NCI-H2227 (cell line): ENCODE data around the gene ABCA10.
"Not testable (repeated sequence)": the region's sequence is repeated elsewhere in the genome, so short reads cannot be mapped to it uniquely, and the experiment has no call there.

ENCODE experiments used
- DNase-seq: peaks from one replicate; lab custom pipeline; 2025; ENCODE audit not compliant: unreplicated experiment; lab: John Stamatoyannopoulos, UW

The ABCA10 gene

GRCh38 chr17:69227541-69227940 lies 1.1 kb downstream of the ABCA10 start:
- DNase-seq, result no peak

- no peak for DNase-seq
Observed at GRCh38 chr17:69223809-69224208, 4.8 kb downstream of the ABCA10 start.

DNA sequence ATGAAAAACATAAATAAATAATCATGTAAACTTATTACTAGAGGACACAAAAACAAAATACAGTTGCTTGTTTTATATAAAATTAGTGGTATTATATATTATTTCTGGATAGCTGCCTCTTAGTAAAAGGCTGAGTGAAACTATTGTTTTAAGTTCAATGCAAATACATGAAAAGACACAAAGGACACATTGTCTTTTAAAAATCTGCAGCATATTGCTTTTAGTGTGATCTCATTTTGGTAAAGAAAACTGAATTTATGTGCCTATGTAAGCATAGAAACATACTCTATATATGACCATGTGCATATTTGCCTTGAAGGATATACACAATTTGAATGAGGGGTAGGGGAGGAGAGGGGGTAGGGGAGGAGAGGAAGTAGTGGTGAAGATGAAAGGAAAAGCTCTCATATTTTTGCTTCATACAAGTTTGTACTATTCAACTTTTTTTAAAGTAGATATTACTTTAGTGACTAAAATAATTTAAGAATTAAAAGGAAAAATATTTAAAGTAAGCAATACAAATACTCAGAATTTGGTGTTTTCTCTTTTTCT lies 5.8 kb downstream of the ABCA10 start:
- DNase-seq, result no peak

DNA sequence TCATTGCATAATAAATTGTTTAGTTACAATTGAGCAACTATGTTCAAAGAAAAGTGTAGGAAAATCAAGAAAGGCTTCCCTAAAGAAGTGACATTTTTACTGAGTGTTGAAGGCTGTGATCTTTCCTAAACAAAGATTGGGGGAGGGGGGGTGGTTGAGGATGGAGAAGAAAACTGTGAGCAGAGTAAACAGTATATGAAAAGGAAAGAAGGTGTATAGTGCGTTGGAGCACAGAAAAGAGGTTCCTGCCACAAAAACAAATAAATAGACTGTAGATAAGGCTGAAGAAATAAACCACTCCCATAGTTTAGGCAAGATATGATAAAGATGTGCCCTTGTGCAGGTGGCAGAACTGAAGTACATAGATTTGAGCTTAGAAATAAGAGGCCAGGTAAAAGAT lies 8.5 kb downstream of the ABCA10 start:
- DNase-seq, result no peak

DNA sequence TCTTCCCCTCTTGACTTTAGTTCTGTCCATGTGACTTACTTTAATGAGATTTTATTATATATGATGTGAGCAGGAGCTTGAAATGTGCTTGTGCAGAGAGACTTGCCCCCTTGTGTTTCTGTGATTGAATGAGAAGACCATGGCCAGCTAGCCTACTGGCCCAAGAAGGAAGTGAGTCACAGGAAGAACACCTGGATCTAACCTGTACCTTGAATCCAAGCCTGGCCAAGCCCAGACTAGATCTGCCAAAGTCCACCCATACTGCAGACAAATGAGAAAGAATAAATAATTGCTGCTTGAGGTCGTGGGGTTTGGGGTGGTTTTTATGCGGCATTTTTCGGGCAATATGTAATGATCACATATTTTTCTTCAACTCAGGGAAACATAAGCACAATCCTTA lies 9.6 kb downstream of the ABCA10 start:
- DNase-seq, result no peak

DNA sequence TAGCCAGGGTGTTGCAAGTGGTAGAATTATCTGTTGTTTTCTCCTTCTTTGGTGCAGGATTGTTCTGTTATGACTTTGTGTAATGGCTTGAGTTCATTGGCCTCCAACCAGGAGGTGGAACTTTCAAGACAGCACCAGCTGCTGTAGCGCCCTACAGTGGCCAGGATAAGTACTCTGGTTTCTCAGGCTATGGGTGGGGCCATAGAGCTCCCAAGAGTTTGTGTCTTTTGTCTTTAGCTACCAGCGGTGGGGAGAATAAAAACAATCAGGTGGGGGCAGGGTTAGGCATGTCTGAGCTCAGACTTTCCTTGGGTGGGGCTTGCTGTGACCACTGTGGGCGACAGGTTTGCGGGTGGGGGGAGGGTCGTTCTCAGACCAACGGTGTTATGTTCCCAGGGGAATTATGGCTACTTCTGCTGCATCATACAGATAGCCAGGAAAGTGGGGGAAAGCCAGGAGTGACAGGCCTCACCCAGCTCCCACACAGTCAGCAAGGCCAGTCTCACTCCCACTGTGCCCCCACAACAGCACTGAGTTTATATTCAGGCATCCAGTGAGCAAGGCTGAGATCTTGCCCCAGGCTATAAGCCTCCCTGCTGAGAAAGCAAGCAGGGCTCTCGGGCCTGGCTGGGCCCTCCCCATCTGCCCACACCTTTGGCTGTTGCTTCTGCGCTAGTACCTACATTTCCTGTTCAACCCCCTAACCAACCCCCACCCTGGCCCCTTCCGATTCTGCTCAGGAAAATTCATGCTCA lies 15.4 kb downstream of the ABCA10 start:
- DNase-seq, result no peak

GRCh38 chr17:69208640-69209039 lies 20.0 kb downstream of the ABCA10 start:
- DNase-seq, result no peak

DNA sequence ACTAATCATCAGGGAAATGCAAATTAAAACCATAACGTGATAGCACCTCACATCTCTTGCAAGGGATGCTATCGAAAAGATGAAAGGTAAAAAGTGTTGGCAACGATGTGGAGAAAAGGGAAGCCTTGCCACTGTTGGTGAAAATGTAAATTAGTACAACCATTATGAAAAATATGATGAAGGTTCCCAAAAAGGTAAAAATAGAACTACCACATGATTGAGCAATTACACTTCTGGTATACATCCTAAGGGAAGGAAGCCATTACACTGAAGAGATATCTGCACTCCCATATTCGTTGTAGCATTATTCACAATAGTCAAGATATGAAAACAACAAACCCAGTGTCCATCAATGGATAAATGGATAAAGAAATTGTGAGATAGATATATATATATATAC lies 21.5 kb downstream of the ABCA10 start:
- DNase-seq, result no peak

DNA sequence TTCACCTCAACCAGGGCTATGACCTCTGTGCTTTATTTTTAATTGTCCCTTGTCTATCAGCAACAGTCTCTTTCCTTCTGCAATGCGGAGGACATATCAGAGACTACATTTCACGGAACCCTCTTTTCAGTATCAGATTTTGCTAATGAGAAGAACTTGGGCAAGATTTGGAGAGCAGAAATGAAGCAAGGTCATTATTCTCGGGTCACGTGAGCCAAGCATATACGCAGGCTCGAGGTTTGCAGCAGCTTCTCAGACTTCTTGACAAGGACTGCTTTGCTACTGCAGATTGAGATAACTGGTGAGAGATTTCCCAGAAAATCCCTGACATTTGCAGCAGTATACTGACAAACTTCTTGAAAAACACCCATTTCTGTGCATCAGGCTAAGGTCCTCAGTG lies 30.4 kb downstream of the ABCA10 start:
- no peak for DNase-seq

GRCh38 chr17:69196105-69196653 lies 32.4 kb downstream of the ABCA10 start:
- not testable (repeated sequence) for DNase-seq

DNA sequence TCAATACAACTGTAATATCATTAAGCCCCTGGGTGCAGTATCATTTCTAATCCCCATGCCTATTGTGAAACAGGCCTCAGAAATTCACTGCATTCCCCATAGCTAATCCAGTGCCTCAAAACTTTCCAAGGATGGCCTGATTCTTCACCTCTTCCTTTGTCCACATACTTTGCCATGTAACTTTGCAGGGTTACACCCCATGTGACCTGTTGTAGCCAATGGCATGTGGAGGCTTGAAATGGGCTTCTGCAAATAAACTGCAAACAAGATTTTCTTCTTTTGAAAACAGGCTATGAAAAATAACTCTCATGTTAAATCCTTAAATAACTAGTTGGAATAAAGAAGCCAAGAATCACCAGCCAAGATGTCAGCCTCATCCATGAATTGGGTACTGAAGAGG lies 35.9 kb downstream of the ABCA10 start:
- no peak for DNase-seq

GRCh38 chr17:69188796-69189195 lies 39.8 kb downstream of the ABCA10 start:
- DNase-seq, result no peak

DNA sequence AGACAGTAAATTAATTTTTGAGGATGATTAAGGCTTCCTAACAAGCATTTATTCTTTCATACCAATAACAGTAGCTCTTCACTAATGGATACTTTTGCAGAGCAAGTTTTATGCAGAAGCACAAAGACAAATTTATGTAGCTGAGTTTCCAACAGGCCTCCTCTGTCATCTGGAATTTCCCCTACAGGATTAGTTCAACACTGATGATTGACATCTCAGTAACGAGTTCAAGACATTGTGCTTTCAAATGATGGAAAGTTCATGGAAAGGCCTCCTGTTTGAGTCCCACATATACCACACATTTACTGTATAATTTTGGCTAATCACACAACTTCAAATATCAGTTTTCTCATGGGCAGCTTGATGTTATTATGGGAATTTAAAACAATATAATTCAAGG lies 40.6 kb downstream of the ABCA10 start:
- DNase-seq, result no peak

DNA sequence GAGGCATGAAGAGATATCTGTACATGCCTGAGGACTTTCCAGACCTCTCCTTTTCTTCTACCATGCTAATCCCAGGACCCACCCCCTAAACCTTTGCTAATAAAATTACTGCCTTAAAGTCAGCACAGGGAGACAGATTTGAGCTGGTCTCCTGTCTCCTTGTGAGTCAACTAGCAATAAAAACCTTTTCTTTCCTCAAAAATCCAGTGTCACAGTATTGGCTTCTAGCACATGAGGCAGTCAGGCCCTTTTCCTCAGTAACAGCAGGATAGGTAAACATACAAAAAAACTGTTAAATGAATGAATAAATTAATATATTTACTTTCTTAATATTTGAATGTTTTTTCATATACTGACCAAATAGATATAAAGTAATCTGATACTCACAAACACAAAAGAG lies 41.3 kb downstream of the ABCA10 start:
- DNase-seq, result no peak

- no peak for DNase-seq
Observed at GRCh38 chr17:69179227-69179952, 49.2 kb downstream of the ABCA10 start.

DNA sequence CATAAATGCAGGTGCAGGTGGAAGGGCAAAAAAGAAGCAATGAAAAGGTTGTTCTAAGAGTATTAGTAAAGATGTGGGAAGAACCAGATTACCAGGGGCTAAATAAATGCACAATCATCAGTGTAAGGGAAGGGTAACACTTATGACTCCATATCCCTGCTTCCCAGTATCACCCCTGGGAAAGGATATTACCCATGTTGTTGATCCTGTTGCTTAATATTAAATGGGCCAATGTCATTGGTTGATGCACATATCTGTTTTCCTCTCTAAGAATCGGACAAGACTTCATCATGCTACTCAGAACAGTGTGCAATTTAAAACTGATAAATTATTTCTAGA lies 52.2 kb downstream of the ABCA10 start:
- no peak for DNase-seq

DNA sequence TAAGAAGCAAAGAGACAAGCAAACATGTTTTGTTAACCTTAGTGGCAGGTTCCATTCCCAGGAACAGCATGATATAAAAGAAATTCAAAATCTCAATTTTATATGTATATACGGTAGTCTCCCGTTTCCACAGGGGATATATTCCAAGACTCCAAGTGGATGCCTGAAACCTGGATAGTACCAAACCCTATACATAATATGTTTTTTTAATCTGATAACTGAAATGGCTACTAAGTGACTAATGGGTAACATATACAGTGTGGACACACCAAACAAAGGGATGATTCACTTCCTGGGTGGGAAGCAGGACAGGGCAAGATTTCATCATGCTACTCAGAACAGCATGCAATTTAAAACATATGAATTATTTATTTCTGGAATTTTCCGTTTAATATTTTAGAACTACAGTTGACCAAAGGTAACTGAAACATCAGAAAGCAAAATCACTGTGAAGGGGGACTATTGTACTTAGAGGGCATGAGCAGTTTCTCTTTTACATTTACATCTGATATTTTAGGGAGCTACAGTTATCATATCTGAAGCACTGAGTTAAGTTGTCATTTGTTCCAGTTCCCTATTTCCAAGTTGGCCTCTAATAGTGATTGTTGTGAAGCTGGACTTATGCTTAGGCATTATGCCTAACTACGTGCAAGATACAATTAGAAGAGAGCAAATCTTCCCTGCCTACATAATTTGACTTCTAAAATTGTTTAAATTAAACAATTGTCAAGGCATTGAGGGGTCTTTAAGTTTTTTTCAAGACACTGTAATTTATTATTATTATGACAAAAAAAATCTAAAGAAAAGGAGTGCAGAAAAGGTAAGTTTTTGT lies 52.8 kb downstream of the ABCA10 start:
- no peak for DNase-seq

- DNase-seq, result no peak
Observed at GRCh38 chr17:69175262-69175624, 53.4 kb downstream of the ABCA10 start.

- DNase-seq, result no peak
Observed at GRCh38 chr17:69173118-69173517, 55.5 kb downstream of the ABCA10 start.

GRCh38 chr17:69170377-69170776 lies 58.2 kb downstream of the ABCA10 start:
- DNase-seq, result no peak

GRCh38 chr17:69168642-69169041 lies 60.0 kb downstream of the ABCA10 start:
- not testable (repeated sequence) for DNase-seq
